T follicular helper cell (primary cell): Measurements from ENCODE around the gene SPON1.
"Not testable (repeated sequence)": the region's sequence is repeated elsewhere in the genome, so short reads cannot be mapped to it uniquely, and the experiment has no call there.

ENCODE experiments used
- DNase-seq: peaks from one replicate; pipeline ENCODE4 v3.0.0-alpha.2; 2020; ENCODE audit warnings: low read depth

Gene SPON1

DNA sequence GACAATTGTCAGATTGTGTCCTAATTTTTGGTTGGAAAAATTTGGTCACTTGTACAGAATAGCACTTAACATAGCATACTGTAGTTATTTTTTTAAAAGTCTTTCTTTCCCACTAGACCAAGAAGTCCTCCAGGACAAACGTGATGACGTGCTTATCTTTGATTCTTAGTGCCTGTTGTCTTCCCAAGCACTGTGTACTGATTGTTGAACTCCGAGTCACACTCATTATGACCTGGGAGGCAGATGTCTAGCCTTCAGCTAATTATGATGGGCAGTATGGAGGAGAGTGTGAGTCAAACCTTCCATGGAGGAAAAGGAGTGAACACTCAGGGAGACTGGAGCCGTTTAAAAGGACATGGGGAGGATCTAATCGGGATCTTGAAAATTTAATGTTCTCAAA is 119.8 kb downstream of the SPON1 start:
- DNase-seq, result no peak

DNA sequence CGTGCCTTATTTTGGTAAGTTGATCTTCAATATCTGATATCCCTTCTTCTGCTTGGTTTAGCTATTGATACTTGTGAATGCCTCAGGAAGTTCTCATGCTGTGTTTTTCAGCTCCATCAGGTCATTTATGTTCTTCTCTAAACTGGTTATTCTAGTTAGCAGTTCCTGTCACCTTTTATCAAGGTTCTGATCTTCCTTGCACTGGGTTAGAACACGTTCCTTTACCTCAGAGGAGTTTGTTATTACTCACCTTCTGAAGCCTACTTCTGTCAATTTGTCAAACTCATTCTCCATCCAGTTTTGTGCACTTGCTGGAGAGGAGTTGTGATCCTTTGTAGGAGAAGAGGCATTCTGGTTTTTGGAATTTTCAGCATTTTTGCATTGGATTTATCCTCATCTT is 126.3 kb downstream of the SPON1 start:
- not testable (repeated sequence) for DNase-seq

DNA sequence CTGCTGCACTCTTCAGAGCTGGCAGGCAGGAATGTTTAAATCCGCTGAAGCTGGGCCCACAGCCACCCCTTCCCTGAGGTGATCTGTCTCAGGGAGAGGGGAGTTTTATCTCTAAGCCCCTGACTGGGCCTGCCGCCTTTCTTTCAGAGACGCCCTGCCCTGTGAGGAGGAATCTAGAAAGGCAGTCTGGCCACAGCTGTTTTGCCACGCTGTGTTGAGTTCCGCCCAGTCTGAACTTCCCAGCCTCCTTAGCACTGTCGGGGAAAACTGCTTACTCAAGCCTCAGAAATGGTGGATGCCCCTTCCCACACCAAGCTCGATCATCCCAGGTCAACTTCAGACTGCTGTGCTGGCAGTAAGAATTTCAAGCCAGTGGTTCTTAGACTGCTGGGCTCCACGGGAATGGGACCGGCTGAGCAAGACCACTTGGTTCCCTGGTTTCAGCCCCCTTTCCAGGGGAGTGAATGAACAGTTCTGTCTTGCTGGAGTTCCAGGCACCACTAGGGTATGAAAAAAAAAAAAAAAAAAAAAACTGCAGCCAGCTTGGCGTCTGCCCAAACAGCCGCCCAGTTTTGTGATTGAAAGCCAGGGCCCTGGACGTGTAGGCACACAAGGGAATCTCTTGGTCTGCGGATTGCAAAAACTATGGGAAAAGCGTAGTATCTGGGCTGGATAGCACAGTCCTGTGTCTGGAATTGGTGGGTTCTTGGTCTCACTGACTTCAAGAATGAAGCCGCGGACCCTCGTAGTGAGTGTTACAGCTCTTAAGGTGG is 127.4 kb downstream of the SPON1 start:
- no peak for DNase-seq

DNA sequence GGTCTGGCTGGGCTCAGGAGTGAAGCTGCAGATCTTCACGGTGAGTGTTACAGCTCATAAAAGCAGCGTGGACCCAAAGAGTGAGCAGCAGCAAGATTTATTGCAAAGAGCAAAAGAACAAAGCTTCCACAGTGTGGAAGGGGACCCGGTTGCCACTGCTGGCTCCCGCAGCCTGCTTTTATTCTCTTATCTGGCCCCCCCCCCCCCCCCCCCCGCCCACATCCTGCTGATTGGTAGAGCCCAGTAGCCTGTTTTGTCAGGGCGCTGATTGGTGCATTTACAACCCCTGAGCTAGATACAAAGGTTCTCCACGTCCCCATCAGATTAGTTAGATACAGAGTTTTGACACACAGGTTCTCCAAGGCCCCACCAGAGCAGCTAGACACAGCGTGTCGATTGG is 128.1 kb downstream of the SPON1 start:
- not testable (repeated sequence) for DNase-seq

DNA sequence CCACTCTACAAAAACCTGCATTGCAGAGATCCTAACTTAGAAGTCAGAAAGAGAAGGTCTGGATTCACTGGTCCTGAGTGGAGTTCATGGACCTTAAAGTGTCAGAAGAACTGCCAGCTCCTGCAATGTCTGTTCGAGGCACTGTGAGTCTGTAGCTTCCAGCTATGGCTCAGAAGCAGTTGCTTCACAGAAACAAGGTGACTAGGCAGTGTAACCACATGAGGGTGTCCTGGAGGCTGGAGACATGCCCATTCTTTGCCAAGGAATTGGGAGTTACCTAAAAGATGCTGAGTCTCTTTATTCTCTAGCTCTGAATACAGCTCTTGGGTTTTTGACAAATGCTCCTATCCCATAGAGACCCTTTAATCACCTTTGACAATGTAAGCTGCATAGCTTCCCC is 130.5 kb downstream of the SPON1 start:
- DNase-seq, result no peak

DNA sequence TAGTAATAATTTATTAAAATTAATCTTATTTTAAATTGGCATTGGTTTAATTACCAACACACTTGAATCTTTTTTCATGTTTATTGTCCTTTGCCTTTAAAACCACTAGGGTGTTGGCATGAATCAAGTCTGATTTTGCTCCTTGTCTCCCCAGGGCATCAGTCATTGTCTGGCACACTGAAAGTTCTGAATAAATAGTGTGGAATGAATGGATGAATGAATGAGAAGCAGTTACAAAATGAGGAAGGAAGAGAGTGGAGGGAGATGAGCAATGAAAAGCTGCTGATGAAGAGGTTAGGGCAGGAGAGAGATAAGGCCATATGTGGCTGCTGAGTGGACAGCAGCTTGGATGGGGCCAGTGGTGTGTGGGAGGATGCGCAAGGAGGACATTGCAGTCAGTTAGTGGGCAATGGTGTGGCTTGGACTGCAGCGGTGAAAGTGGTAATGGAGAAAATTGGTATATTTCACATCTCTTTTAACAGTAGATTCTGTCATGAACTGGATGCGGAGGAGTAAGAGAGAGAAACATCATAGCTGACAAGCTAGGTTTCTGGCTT is 132.0 kb downstream of the SPON1 start:
- no peak for DNase-seq

DNA sequence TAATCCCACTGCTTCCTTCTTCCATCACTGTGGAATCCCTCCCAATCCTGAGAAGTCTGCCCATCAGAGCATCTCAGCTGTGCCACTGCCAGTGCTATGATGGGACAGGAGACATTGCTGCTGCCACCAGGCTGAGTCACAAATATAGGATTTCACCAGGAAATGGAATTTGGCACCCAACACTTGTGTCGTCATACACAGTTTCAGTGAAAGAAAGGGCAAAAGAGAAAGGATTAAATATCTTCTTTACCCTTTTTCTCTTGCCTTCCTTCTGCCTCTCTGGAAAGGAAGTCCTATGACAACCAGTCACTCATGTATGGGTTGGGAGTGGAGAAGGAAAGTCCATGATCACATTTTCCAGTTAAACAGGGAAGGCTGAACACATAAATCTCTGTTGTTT is 133.4 kb downstream of the SPON1 start:
- DNase-seq, result no peak

DNA sequence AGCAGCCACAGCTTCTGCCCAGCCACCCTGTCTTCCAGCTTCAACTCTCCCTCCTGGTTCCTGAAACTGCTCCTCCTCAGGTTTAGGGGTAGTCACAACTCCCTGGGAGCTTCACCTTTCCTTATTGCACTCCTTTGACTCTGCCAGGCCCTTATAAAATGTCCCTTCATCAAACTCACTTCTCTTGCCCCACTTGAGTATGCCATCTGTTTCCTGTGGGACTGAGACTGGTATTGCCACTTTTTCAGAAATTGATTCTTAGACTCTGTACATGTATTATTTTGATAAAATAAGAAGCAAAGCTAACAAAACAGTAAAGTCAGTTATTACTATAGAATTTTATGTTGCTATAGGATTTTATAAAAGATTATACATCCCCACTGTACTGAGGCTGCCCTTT is 134.1 kb downstream of the SPON1 start:
- no peak for DNase-seq

DNA sequence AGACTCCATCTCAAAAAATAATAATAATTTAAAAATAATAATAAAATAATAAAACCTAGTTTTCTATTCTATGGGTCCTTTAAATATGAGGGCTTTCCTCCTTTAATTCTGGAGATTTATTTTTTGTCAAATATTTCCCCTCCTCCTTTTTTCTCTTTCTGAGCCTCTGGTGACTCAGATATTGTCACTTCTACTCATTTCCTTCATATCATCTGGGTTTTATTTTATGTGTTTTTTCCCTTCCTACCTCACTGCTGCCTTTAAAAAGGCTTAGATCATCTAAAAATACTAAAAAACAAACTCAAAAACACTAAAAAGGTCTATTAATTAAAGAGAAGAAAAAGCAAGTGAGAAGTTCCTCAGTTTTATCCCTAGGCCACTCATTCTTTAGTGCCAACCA is 138.9 kb downstream of the SPON1 start:
- DNase-seq, result no peak

DNA sequence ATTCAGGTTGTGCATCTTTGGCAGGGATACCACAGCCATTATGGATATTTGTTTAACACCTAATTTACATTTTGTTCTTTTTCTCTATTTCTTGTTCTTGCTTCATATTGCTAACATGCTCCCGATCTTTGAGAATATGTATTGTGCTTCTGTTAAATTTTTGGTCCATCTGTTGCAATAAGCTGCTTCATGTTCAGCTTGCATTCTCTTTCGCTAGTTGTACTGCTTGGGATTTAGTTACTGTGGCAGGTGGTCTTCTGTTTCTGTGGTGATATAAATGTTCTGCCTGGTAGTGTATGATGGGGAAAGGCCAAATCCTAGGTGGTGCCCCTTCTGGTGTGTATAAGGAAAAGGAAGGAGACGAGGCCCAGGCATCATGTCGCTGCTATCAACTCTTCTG is 140.2 kb downstream of the SPON1 start:
- DNase-seq, result no peak

DNA sequence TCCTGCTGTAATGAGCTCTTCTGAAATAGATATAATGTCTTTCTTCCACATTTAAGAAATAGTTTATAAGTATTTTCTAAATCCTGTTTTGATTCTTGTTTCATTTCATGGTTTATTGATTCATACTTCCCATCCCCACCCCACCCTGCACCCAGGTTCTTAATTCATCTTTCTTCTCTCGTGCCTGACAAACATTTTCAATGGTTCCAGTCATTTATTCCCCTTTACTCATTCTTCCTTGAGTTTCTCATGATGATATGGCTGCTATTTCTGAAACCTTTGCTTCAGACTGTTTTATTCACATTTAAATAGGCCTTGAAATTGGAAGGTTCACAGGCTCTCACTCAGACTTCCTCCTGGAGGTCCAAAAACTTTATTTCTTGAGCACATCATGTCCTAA is 142.9 kb downstream of the SPON1 start:
- no peak for DNase-seq

DNA sequence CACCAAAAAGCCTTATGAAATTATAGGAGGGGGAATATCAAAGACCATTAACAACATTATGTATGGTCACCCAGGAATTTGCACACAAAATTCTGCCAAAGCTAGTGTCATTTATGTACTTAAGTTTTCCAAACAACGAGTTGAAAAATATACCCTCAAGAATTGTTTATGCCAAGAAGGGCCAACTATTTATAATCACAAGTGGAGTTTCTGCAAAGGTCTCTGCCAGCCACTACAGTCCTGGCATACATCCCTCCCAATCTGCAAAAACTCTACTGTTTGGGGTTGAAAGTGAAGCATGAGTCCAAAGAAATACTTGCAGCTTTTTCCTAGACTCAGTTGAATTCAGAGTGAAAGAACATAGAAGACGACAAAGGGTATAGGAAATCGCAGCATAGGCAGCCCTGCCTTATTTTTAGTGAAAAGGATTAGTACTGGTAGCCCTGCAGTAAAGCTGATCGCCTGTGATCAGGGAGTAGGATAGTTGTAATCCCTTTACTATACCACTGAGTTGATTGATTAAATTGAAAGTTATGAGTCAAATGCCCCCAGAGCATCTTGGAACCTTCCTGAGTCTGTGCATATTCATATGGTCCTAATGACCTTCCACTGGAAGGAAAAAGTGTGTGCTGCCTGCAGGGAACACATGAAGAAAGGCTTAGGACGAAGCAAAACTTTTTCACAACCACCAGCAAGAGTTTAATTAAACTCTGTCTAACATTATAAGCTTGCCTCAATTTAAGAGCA is 144.0 kb downstream of the SPON1 start:
- DNase-seq, result no peak

DNA sequence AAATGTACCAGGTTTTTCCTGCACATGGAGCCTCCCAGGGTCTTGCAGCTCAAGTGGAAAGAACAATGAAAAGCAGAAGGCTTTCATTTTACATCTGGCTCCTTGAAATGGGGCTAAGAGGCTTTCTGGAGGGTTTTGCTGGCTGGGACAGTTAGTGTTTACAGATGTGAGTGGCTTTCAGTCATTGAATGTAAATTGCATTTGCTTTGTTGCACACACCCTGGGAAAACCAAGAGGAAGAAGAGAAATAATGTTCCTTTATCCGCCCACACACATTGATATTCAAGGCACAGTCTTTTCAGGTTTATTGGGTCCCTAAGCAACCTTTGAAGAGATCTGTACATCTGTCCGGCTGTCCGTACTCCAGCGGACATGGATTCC is 144.5 kb downstream of the SPON1 start:
- DNase-seq, result no peak

DNA sequence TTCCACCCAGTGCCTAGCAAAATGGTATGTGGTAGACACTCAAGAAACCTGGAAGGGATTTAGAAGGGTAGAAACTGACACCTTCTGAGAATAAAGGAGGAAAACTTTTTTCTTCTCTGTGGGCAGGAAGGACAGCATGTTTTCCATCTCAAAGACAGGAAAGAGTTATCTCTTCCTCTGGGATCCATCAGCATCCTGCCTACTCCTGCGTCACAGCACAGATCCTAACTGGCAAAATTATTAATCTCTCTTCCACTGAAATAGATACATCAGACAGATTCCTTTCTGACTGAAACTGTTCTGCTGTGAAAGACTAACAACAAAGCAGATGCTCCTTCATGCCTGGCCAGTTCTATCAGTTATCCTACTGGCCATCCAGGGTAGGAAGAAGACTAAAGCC is 147.2 kb downstream of the SPON1 start:
- no peak for DNase-seq

DNA sequence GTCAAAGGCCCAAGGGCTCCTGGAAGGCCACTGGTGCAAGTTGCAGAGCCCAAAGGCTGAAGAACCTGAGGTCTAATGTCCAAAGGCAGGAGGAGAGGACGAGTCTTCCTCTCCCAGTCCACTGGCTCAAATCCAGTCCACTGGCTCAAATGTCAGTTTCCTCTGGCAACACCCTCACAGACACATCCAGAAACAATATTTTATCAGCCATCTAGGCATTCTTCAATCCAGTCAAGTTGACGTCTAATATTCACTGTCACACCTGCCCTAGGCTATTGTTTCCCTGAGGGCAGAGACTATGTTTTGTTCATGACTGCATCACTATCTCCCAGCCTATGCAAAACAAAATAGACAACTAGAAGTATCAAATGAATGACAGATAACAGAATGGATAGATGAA is 148.1 kb downstream of the SPON1 start:
- no peak for DNase-seq

DNA sequence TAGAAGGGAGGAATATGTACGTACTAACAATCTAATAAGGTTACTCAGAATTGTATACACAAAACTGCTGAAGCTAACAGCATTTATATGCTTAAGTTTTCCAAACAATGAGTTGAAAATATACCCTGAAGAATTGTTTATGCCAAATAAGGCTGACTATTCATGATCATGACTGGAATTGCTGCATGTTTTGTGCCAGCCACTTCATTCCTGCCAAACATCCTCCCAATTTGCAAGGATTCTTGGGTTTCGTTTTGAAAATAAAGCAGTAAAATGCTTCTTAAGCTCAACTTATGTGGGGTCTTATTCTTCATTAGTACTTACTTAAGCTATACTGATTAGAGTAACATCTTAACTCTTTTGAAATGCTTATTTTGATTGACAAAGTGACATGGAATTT is 149.0 kb downstream of the SPON1 start:
- no peak for DNase-seq

DNA sequence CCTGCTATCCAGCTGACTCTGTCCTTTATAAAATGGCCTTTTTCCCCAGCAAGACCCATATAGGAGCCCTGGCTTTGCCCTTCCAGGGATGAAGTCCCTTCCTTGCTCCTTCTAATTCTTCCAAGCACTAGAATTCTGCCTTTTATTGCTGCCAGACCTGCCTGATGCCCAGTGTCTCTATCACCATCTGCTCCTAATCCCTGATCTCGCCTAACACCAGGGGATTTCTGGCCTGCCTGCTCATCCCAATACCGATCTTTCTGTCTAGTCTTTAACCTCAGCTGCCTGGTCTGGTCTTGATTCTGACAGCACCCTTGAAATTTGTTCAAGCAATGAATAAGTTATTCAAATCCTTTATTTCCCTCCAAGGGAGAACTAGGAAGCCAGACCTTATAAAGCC is 150.2 kb downstream of the SPON1 start:
- DNase-seq, result no peak

DNA sequence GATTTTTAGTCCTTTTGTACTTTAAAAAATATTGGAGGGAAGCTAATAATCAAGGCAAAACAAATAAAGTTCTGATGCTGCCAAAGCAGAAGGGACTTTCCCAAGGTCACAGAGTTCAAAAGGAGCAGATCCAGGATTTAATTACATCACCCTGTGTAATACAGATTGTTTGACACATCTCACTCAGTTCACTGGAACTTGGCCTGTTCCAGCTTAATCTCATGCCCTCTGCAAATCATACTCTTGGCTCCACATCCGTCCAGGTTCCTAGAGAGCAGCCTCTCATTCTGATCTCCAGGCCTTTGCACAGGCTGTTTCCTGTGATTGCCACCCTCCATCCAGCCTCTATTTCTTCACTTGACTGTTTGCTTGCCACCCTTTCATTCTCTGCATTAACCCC is 151.7 kb downstream of the SPON1 start:
- no peak for DNase-seq

DNA sequence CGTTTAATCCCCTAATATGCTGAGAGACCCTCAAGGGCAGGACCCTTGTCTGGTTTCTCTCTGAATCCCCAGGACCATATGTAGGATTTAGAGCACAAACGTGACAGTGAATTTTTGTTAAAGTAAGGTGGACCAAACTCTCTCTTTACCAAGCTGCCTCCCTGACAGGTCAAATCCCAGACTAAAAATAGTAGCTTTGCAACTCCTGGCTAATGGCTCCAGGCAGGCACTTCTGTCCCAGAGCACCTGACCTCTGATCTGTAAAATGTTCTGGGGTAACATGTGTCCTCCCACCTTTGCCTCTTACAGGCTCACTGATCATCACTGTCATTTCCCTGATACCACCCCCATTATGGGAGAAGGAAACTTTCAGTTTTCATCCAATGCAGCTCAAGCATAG is 152.3 kb downstream of the SPON1 start:
- no peak for DNase-seq

DNA sequence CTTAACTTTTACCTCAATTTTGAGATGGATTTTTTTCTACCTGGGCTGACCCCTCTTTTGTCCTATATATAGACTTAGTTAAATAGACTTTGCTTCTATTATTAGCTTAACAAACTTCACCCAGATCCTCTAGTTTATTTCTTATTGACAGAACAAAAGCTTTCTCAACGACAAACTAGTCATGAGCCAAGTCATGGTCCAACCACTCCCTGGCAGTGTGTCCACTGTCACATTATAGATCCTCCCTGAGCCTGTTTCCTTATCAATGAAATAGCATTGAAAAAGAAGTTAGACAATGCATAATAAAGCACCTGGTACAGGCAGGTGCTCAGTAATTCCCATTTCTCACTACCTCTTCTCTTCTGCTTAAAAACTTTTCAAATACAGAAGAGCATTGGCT is 155.1 kb downstream of the SPON1 start:
- DNase-seq, result no peak

DNA sequence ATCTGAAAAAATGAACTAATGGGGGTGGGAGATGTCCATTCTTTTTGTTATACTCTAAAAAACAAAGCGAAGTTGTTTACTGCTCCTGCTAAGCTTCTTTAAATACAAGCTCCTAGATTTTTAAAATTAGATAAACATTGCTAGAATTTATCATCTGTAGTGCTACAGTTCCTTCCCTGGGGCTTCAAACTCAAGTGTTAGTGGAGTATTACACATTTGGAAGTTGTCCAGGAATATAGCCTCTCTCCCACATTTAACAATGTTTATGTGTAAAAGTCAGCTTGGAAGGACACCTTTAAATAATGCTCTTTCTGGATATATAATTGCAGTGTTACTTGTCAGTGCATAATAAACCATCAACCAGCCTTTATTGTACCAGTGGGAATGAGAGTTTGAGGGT is 155.5 kb downstream of the SPON1 start:
- DNase-seq, result no peak

DNA sequence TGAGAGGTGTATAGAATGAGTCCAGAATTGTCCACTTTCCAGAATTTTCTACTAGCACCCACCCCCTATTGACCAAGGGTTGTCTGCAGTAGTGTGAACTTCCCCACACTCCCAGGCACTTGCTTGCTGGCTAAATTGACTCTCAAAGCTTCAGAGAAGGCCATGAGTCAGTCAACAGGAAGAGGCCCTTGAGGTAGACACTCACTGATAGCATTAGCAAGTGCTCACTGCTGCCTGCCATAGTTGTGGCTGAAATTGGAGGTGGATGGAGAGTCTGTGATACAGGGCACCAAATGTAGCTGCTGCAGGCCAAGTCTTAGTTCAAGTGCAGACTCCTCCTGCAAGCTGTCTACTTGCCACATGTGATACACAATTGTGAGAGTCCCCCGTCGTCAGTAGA is 156.8 kb downstream of the SPON1 start:
- DNase-seq, result no peak

DNA sequence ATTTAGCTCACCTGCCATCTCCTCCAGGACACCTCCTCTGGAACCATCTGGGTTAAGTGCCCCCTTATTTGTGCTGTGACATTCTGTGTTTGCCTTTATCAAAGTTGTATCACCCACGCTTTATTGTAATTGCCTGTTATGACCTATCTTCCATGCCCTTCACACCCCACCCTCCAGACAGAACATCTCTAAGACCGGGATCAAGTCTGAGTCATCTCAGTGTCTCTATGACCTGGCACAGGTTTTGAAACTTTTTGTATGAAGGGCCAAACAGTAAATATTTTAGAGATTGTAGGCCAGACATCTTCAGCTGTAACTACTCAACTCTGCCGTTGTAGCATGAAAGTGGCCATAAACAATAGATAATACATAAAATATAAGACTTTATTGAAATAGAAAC is 161.8 kb downstream of the SPON1 start:
- no peak for DNase-seq

DNA sequence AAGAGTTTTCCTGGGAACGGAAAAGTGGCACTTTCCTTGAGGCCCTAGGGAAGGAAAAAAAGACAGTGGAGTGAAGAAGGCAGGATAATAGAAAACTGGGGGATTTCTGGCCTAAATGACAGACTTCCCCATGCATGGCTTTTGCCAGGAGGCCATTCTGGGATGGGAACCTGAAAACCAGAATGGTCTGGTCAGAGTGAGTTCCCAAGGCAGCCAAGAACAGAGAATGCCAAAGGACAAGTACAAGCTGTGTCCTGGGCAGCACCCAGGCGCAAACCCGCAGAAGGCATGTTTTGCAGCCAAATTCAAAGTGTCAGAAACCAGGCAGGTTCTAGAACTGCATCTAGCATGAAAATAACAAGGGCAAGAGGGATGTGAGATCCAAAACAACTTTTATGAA is 162.4 kb downstream of the SPON1 start:
- no peak for DNase-seq
